ENCODE results near the gene NCCRP1. TPM values are rescaled to one million over a fixed set of nuclear protein-coding genes. Genes with fewer than 3 reads are reported as not detected.

NCCRP1 gene
- total RNA-seq, 4 donors from 2014 or later = not detected

- TF ChIP-seq CTCF (IDR thresholded peaks at IDR 0.05; ENCODE audit: low read depth) = no peak
Measured at GRCh38 chr19:39202998-39203355, 6.2 kb downstream of the NCCRP1 start.

GRCh38 chr19:39203372-39204341 lies 6.9 kb downstream of the NCCRP1 start, which contains the start of gene SYCN:
Gene SYCN (minus strand): TSS chr19:39204263. CDS start chr19:39204254, 9 bp downstream.
- TF ChIP-seq CTCF (IDR thresholded peaks at IDR 0.05; ENCODE audit: low read depth) = no peak

- no peak for TF ChIP-seq CTCF (IDR thresholded peaks at IDR 0.05; ENCODE audit: low read depth)
Measured at GRCh38 chr19:39205449-39205764, 8.6 kb downstream of the NCCRP1 start.

- no peak for TF ChIP-seq CTCF (IDR thresholded peaks at IDR 0.05; ENCODE audit: low read depth)
Measured at GRCh38 chr19:39206122-39206521, 9.4 kb downstream of the NCCRP1 start.

GRCh38 chr19:39207293-39207836 lies 10.6 kb downstream of the NCCRP1 start:
- TF ChIP-seq CTCF (IDR thresholded peaks at IDR 0.05; ENCODE audit: low read depth) = no peak

- no peak for TF ChIP-seq CTCF (IDR thresholded peaks at IDR 0.05; ENCODE audit: low read depth)
Measured at GRCh38 chr19:39208175-39208795, 11.5 kb downstream of the NCCRP1 start.

GRCh38 chr19:39209196-39209595 lies 12.4 kb downstream of the NCCRP1 start:
- no peak for TF ChIP-seq CTCF (IDR thresholded peaks at IDR 0.05; ENCODE audit: low read depth)

All from subcutaneous adipose tissue (tissue), 4 donors.